Measurements from ENCODE around the gene R3HDM1.

Gene R3HDM1

GRCh38 chr2:135742325-135742757 is 211.1 kb downstream of the R3HDM1 start:
- no peak for TF ChIP-seq CTCF (IDR thresholded peaks at IDR 0.05; ENCODE audit: low read length, missing control alignments)
- H3K4me3 ChIP-seq (replicated peaks; ENCODE audit: low read depth, low read length) = peak overlapping the region; percentile 90
- DNase-seq (ENCODE audit: low read depth) = peak; percentile 60

GRCh38 chr2:135743860-135744259 is 212.6 kb downstream of the R3HDM1 start:
- no peak for DNase-seq (ENCODE audit: low read depth)
- H3K4me3 ChIP-seq (replicated peaks; ENCODE audit: low read depth, low read length) = peak overlapping the region; percentile 90
- TF ChIP-seq CTCF (IDR thresholded peaks at IDR 0.05; ENCODE audit: low read length, missing control alignments) = no peak

- peak; percentile 18 for DNase-seq (ENCODE audit: low read depth)
- no peak overlapping the region for H3K4me3 ChIP-seq (replicated peaks; ENCODE audit: low read depth, low read length)
- TF ChIP-seq CTCF (IDR thresholded peaks at IDR 0.05; ENCODE audit: low read length, missing control alignments) = peak; percentile 22
Measured at GRCh38 chr2:135744760-135745314, 213.6 kb downstream of the R3HDM1 start.

- no peak overlapping the region for H3K4me3 ChIP-seq (replicated peaks; ENCODE audit: low read depth, low read length)
- peak; percentile 42 for DNase-seq (ENCODE audit: low read depth)
- TF ChIP-seq CTCF (IDR thresholded peaks at IDR 0.05; ENCODE audit: low read length, missing control alignments) = no peak
Measured at GRCh38 chr2:135745545-135745944, 214.3 kb downstream of the R3HDM1 start.

- TF ChIP-seq CTCF (IDR thresholded peaks at IDR 0.05; ENCODE audit: low read length, missing control alignments) = no peak
- H3K4me3 ChIP-seq (replicated peaks; ENCODE audit: low read depth, low read length) = no peak overlapping the region
- DNase-seq (ENCODE audit: low read depth) = no peak
Measured at GRCh38 chr2:135755573-135755972, 224.3 kb downstream of the R3HDM1 start.

GRCh38 chr2:135756692-135757091 is 225.4 kb downstream of the R3HDM1 start:
- no peak overlapping the region for H3K4me3 ChIP-seq (replicated peaks; ENCODE audit: low read depth, low read length)
- no peak for TF ChIP-seq CTCF (IDR thresholded peaks at IDR 0.05; ENCODE audit: low read length, missing control alignments)
- DNase-seq (ENCODE audit: low read depth) = no peak

- H3K4me3 ChIP-seq (replicated peaks; ENCODE audit: low read depth, low read length) = no peak overlapping the region
- no peak for DNase-seq (ENCODE audit: low read depth)
- no peak for TF ChIP-seq CTCF (IDR thresholded peaks at IDR 0.05; ENCODE audit: low read length, missing control alignments)
Measured at GRCh38 chr2:135762022-135762421, 230.7 kb downstream of the R3HDM1 start.
